Right ventricle myocardium superior (tissue), 1 donor: ENCODE data around the gene SLC12A6. TPM values are rescaled to one million over a fixed set of nuclear protein-coding genes. Genes with fewer than 3 reads are reported as not detected.
"Not testable (repeated sequence)": the region's sequence is repeated elsewhere in the genome, so short reads cannot be mapped to it uniquely, and the experiment has no call there.

Experiments
- ATAC-seq: fragments of 200-7000 bp; cut with Tn5 transposase; one replicate; pipeline ENCODE4 v1.9.1; 2020; ENCODE audit warnings: mild to moderate bottlenecking; ENCODE audit not compliant: poor library complexity
- DNase-seq: peaks from one replicate; pipeline ENCODE4 v3.0.0-alpha.2; 2020
- intact Hi-C: fragments of 100-400 bp; cut with DNase I; formaldehyde crosslinking; loops from one replicate; pipeline ENCODE4 v1.11.2; 2022
- total RNA-seq: library from RNA; stranded (reverse); fragmentation: NEBNext Ultra II Directional; extraction: Animal tissue kit (Norgen Biotek cat#: 25700); gene quantifications from one replicate; pipeline ENCODE4 v1.2.1, GENCODE V29; 2021
- donor health status: DM: no; HTN: yes; CAD: no; lungs with severe emphysema.

Gene SLC12A6
- total RNA-seq, 1 donor from 2014 or later = 24.9 TPM

DNA sequence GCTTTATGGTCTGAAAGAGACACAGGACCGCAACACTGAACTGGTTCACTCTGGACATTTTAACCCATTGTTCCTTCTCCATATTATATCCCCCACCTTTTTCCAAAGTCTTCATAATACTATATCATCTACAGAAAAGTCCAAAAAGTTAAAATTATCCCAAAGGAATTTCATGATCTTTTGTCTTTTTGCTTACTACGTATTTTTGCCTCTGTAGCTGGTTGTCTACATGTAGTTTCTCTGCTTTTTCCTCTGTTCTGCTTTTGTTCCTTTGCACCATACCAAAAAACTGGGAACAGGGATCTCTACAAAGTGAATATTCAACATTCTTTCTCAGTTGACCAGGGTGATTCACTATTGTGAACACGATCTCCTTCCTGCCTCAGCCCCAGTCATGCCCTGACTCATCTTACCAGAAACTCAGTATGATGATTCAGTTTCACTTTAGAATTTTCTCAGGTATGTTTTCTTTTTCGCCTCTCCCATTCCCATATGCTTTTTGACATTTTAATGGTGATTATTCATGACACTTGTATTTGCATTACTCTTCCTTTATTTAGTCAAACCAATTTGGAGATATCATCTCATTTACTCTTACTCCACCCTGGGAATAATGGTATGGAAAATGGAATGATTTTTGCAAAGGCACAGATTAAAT is 98.3 kb downstream of the SLC12A6 start:
- intact Hi-C loops = no loop called here
- DNase-seq = no peak
- ATAC-seq = no peak

DNA sequence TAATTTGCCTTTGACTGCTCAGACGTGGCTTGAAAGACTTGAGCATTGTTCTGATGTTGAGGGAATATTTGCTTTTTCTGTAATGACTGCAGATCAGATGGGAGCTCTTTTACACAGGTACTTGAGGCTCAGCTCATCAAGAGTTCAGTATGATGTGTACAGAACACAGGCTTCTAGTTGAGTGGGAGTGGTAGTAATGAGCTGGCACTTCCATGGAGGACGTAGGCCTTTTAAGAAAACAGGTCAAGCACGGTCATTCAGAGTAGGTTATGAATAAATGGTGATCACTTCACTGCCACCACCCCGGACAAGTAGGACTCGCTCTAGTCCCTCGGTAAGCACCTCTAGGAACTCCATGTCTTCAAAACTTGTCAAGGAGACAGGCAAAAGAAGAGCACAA is 104.0 kb downstream of the SLC12A6 start:
- intact Hi-C loops = no loop called here
- no peak for DNase-seq
- ATAC-seq = no peak

DNA sequence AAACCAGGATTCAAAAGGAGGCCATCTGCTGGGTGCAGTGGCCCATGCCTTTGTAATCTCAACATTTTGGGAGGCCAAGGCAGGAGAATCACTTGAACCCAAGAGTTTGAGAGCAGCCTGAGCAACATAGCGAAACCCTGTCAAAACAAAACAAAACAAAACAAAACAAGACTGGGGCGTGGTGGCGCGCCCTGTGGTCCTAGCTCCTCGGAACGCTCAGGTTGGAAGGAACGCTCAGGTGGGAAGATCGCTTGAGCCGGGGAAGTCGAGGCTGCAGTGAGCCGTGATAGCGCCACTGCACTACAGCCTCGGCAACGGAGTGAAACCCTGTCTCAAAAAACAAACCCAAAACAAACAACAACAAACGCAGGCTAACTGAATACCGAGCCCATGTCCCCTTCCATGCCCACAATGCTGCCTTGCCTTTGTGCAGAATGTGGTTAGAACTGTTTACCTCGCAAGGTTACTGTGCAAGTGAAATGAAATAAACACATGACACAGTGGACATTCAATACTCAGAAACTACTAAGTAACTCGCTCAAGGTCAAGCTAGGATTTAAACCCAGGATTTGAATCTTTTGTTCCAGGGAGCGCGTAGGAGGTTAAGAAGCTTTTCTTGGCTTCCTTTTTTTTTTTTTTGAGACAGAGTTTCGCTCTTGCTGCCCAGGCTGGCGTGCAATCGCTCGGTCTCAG is 113.5 kb downstream of the SLC12A6 start:
- ATAC-seq = peak; percentile 43
- intact Hi-C loops = no loop called here

DNA sequence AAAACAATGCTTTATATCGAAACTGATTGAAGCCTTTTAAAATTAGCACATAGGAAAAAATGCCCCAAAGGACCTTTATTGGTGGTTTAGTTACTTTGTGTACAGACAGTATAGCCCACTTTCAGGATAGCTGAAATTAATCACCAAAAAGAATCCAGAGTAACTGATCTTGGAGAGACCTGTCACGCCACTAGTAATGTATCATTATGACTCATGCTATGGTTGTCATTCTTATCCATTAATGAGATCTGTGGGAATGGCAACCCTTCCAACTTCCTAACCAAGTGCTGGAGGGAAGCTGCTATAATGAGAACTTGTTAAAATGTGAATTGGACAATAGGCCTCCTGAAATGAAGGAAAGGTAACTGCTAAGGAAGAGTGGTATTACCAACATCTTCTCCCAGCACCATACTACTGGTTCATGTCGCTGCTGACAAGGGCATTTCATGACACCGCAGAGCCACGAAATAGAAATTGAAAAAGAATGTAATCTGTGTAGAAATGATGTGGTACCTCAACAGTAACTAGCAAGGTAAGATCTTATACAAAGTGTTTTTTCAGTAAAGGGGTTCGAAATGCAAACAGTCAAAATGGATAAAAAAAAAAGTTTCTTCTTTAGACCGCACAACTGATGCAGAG is 119.9 kb downstream of the SLC12A6 start:
- no peak for DNase-seq
- ATAC-seq = no peak
- intact Hi-C loops = no loop called here

More for the DNA sequence above, 113.5 kb downstream of the SLC12A6 start:
- no peak for DNase-seq

DNA sequence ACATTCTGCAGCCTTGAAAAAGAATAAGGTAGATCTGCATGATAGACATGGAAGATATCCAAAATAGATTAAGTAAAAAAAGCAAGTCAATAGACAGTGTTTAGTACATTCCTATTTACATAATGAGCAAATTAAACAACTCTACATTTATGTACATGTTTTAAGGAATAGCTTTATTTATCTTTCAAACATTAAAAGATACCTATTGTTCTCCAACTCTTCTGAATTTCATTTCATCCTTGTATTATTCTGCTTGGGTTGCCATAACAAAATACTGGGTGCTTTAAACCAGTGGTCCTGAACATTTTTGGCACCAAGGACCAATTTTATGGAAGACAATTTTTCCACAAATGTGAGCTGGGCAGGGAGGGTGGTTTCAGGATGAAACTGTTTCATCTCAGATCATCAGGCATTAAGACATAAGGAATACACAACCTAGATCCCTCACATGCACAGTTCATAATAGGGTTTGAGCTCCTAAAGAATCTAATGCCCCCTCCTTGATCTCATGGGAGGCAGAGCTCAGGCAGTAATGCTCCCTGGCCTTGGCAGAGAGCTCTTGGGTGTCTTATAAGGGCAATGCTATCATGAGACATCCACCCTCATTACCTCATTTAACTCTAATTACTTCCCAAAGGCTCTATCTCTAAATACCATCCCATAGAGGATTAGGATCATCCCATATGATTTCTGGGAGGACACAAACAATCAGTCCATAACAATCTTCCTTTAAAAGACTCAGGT is 120.9 kb downstream of the SLC12A6 start:
- intact Hi-C loops = no loop called here
- ATAC-seq (no peak), DNase-seq (no peak)

DNA sequence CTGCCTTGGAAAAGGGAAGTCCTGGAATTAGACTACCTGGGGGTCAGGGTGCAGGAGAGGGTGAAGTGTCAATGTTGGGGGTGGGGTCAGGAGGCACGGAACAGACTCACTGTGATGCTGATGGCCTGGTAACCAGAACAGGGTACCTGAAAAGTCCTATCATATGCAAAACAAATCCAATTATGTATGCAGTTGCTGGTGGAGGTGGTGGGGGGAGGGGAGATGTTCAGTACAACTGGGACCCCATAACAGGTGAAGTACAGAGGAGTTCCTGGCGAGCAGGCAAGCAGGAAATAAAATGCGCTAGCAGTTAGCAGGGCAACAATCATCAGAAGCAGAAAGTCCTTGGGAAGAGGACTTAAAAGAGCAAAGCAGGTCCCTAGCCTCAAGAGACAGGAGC is 123.4 kb downstream of the SLC12A6 start:
- DNase-seq (no peak), ATAC-seq (no peak)
- intact Hi-C loops = no loop called here

DNA sequence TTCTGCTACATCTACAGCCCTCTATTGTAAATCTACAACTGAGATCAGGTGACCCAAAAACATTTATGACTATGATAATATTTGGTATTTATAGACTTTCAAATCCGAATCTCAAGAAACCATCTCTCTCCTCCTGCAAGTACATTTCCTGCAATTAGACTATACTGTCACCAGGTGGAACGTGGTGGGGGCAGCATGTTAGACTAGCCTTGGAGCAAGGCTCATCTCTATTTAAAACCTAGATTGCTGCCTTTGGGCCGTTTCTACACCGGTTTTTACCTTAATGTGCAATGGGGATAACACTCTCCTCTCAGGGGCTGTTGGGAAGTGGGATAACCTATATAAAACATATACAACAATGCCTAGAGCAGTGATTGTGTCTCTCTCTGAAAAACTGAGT is 123.9 kb downstream of the SLC12A6 start:
- no peak for ATAC-seq
- intact Hi-C loops = no loop called here

DNA sequence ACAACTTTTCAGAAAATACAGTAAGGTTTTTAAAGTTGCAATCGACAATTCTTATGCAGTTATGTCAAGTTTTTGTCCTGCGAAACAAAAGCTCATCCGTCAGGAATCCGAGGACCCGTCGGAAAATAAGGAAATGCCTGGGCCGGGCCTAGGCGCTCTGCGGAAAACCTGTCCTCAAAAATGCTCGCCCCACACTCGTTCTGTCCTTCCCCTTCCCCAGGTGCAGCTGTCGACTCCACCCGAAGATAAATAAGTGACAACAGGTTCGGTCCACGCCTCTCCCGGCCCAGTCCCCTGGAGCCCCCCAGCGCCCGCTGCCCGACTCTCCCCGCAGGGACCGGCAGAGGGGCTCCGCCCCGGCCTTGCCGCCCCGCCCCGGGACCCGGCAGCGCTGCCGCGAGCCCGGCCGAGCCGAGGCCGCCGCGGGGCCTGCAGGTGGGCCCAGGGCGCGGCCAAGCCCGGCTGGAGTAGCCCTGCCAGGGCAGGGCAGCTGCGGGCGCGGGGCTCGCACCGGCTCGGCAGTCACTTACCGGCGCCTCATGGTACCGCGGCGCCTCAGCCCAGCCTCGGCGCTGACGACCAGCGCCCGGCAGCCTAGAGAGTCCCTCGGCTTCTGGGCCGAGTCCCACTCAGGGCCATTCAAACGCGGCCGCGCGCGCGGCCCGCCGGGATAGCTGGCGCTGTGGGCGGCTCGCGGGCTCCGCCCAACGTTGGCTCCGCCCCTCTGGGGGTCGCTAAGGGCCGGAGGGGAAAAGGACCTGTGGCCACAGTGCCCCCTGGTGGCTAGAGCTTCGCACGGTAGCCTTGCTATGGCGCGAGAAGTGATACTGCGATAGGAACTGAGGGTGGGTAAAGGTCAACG is 127.9 kb downstream of the SLC12A6 start, which contains the start of gene KATNBL1:
Gene KATNBL1 (minus strand): TSS at position 676 of the 862 bp plus-strand sequence. CDS start 46,420 bp downstream, outside the sequence.
- intact Hi-C loops = loop anchor here (2.0 kb wide), 1 partner anchor 149 kb away; no protein-coding TSS in a partner anchor
- ATAC-seq = peak; percentile 100

More for the DNA sequence above, 123.9 kb downstream of the SLC12A6 start:
- no peak for DNase-seq

DNA sequence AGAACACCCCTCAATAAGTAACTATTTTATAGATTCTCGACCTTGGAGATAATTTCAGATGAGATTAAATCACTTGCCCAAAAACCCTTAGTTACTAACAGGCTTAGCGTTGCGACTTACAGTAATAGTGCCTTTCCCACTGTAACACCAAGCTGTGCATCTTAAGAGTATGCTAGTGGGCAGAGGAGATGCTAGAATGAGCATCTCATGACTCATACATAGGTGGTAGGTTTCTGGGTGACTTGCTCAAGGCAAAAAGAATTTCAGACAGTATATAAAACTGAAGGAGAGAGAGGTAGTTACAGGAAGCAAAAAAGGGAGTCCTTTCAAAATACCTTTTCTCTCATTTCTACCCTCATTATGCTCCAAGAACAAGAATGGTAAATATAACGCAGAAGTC is 131.6 kb downstream of the SLC12A6 start:
- intact Hi-C loops = no loop called here
- ATAC-seq = no peak
- no peak for DNase-seq

More for the DNA sequence above, 127.9 kb downstream of the SLC12A6 start, which contains the start of gene KATNBL1:
- peak; percentile 98 for DNase-seq

DNA sequence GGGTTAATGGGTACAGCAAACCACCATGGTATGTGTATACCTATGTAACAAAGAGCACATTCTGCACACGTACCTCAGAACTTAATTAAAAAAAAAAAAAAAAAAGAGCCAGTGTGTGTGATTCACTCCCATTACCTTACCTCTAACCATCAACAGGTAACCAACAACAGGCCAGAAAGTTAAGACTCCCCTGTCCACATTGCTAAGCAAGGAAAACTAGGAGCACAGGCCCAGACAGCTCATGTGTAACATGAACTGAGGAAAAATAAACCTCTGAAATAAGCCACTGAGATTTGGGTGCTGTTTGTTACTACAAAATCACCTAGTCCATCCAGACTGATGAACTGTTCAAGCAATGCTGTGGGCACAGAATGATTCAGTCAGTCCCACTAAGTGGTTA is 133.6 kb downstream of the SLC12A6 start:
- ATAC-seq (no peak), DNase-seq (no peak)
- intact Hi-C loops = no loop called here

DNA sequence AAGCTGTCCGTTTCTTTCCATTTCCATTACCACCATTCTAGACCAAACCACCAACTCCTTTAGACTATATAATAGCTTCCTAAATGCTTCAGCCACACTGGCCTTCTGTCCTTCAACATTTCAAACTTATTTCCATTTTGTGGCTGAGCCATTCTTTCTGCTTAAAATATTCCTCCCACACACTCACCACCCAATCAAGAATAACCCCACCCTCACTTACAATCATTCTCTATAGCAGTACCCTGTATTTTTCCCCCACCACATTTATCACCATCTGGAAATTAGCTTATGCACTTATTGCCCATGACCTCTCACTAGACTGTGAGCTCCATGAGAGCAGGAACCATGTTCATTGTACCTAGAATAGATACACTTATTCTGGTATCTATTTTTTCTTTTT is 134.3 kb downstream of the SLC12A6 start:
- no peak for ATAC-seq
- intact Hi-C loops = no loop called here
- no peak for DNase-seq

DNA sequence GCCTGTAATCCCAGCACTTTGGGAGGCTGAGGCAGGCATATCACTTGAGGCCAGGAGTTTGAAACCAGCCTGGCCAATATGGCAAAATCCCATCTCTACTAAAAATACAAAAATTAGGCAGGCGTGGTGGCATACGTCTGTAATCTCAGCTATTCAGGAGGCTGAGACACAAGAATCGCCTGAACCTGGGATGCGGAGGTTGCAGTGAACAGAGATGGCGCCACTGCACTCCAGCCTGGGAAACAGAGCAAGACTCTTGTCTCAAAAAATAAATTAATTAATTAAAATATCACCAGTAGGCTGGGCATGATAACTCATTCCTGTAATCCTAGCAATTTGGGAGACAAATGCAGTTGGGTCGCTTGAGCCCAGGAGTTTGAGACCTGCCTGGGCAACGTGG is 144.3 kb downstream of the SLC12A6 start:
- intact Hi-C loops, ATAC-seq, DNase-seq: not testable (repeated sequence)

DNA sequence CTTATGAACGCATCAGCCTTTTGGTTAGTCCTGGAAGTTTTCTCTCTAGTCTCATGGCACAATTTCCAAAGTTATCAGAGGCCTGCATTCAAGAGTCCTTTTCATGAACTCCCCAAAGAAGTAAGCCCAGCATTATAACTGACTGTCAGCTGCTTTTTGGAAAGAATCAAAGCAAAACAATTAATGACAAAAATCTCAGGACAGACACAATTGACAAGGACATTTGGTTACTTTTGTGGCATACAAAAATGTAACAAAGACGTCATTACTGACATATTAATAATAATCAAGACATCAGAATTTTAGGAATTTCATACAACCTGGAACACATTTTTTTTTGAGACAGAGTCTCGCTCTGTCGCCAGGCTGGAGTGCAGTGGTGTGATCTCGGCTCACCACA is 148.9 kb downstream of the SLC12A6 start:
- ATAC-seq (no peak), DNase-seq (no peak)
- intact Hi-C loops = no loop called here

DNA sequence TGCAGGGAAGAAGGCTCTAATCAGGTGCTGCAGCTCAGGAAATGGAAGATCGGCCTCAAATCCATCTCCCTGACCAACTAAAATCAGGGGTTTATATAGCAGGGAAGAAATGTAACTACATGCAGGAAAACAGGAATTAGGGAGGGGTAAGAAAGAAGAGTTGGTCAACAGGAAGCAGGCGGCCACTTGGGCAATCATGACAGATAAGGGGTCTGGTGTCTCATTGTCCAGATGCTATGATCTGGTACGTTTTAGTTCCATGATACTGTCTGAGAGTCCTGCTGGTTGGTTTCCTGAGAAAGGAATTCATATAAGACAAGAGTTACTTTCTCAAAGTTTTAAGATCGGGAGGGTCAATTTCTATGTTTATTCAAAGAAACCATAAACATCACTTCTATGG is 151.9 kb downstream of the SLC12A6 start:
- ATAC-seq = no peak
- intact Hi-C loops = no loop called here
- no peak for DNase-seq

DNA sequence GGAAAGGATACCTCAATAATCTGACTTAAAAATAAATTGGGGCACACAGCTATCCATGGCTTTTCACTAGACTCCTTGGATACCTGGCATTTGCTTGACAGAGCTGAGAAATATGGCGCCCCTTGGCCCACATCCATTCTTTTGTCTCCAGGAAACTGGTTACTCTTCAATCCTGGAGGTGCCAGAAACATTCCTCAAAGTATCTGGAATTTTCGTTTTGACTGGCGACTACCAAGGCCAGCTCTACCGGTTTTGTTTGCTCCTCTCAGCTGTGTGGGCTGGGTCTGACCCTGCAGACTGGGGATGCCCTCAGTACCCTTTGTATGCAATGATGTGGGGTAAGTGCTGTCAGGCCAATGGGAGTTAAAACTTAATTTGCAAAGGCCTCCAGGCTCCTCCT is 154.6 kb downstream of the SLC12A6 start:
- DNase-seq (no peak), ATAC-seq (no peak)
- intact Hi-C loops = no loop called here
